ENCODE measurements around the gene FAM124B. TPM values are rescaled to one million over a fixed set of nuclear protein-coding genes. Genes with fewer than 3 reads are reported as not detected.
A peak's percentile ranks its signal among the peaks of the same experiment; 100 is the strongest.

The FAM124B gene
- total and polyA plus RNA-seq, 2 donors: 1.4 to 2.0 TPM

DNA sequence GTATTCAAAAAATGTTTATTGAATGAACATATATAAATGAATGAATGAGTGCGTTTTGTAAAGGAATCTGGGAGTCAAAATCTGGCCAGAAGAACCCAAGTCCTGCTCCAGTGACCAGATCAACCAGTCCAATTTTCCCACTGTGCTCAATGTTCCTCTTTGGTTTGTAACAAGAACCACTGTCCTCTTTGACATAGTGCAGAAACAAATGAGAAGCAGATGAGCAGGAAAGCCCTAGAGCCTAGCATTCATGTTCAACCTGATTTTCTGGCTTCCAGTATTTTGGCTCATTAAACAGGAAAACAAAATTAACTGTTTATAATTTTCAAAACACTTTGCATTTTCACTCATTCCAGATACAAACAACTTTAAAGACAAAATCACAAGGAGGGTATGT lies 23.2 kb downstream of the FAM124B start:
- Histone ChIP-seq H3K27me3 (ENCODE audit: control insufficient read depth in 2 of 2, insufficient read depth in 1 of 2, low read length in 1 of 2) (no peaks in the 10 kb centered on the region), H3K27ac (ENCODE audit: low read depth in 1 of 2, low read length in 1 of 2) (no peak overlapping the region), H3K36me3 (ENCODE audit: control insufficient read depth in 2 of 2, insufficient read depth in 2 of 2, low read length in 1 of 2) (no peaks in the 10 kb centered on the region), H3K4me3 (ENCODE audit: low read length in 2 of 2) (no peak overlapping the region), H3K4me1 (ENCODE audit: control insufficient read depth in 2 of 2, insufficient read depth in 2 of 2, low read length in 2 of 2) (no peaks in the 10 kb centered on the region), H3K9me3 (ENCODE audit: control insufficient read depth in 2 of 2, insufficient read depth in 1 of 2, low read length in 1 of 2) (no peaks in the 10 kb centered on the region)
- no peak for DNase-seq (ENCODE audit: low read depth in 6 of 9, low spot score in 9 of 9)
- WGBS: 97% methylated on average over 1 of the region's 1 CpG

DNA sequence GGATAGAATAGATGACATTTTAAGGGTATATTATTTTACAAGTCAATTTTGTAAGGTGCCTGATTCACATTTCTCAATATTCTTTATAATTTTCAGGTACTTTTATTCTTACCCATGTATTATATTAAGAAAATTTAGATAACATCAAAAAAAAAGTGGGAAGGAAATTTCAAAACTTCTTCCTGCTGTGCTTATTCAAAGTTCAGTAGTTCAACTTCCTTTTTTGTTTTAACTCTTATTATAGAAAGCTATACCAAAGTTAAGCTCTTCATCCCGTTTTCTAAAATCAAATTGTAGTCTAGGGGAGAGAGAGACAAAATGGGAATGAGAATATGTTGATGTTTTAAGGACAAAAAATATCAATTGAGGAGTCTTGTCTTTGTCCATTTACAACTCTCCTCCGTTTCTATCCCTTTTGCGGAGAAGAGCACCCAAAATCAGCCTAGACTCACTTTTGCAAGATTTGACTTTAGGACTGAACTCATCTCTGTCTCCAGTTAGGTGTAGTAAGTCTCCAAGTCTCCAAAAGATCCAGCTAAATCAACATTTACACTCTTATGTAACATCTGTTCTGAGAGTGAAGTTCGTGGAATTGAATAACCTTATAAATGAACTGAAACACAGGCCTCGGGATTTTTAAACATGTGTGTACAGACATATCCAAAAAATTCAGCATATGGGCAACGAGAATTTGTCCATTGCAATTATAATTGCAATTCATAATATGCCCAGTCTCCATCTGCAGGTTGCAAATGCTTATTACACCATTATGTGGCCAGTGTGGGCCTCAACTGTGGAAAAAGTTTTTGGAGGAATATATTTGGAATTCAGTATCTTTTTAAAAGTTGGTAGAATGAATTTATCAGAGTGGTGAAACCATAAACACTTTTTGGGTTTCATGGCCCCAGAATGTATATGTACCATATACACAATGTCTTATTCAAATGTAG lies 23.9 kb downstream of the FAM124B start:
- no peaks in the 10 kb centered on the region for H3K36me3 ChIP-seq (ENCODE audit: control insufficient read depth in 2 of 2, insufficient read depth in 2 of 2, low read length in 1 of 2)
- H3K27me3 ChIP-seq (ENCODE audit: control insufficient read depth in 2 of 2, insufficient read depth in 1 of 2, low read length in 1 of 2): no peaks in the 10 kb centered on the region
- H3K9me3 ChIP-seq (ENCODE audit: control insufficient read depth in 2 of 2, insufficient read depth in 1 of 2, low read length in 1 of 2): no peaks in the 10 kb centered on the region
- no peak for DNase-seq (ENCODE audit: low read depth in 6 of 9, low spot score in 9 of 9)
- H3K27ac ChIP-seq (ENCODE audit: low read depth in 1 of 2, low read length in 1 of 2): no peak overlapping the region
- H3K4me3 ChIP-seq (ENCODE audit: low read length in 2 of 2): no peak overlapping the region
- 80% methylated on average over 6 of the region's 6 CpGs for WGBS
- no peaks in the 10 kb centered on the region for H3K4me1 ChIP-seq (ENCODE audit: control insufficient read depth in 2 of 2, insufficient read depth in 2 of 2, low read length in 2 of 2)

DNA sequence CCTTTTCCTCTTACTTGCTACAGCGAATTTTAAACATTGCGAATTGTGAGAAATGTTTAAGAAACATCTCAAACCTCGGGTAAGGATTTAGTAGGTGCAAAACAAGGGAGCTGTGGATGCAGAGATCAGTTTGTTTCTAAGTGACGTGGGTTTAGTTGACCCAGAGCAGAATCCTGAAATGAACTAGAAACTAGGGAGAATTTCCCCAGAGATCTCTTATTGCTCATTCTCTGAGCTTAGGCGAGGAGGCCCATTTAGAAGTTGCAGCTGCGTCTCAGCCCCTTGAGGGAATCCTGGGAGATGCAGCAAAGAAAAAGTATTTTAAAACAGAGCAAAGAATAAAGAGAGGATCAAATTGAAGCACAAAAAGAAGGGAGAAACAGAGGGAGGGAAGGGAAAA lies 29.3 kb downstream of the FAM124B start:
- no peaks in the 10 kb centered on the region for H3K27me3 ChIP-seq (ENCODE audit: control insufficient read depth in 2 of 2, insufficient read depth in 1 of 2, low read length in 1 of 2)
- WGBS: 96% methylated on average over 6 of the region's 6 CpGs

DNA sequence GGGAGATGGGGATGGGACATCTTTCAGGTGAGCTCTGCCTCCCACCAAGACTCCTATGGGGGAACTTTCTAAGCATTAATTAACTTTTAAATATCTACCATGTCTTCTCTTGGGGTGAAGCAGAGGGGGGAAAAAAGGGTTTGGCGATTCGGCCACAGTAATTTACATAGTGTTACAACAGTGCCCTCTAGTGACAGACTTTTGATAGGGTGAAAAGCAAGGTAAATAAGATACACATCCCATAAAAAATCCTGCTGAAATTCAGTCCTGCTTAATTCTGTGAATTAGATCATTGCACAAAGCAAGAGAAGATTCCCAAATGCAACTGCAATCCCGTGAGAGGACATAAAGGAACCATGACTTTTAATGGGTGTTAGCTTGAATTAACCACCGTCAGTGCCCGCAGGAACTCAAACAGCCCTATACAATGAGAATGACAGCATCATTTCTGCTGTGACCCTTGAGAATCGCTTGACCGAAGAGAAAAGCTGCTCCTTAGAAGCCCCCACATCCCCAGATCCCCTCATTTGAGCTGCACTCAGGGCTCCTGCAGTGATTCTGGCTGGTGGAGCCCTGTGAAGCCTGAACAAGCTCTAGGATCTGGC lies 32.8 kb downstream of the FAM124B start:
- H3K36me3 ChIP-seq (ENCODE audit: control insufficient read depth in 2 of 2, insufficient read depth in 2 of 2, low read length in 1 of 2): no peaks in the 10 kb centered on the region
- 68% methylated on average over 7 of the region's 7 CpGs for WGBS
- DNase-seq (ENCODE audit: low read depth in 6 of 9, low spot score in 9 of 9): peak in 8 of 9 donors; percentile 11 to 59 (median 22)

More for the DNA sequence above, 29.3 kb downstream of the FAM124B start:
- H3K4me1 ChIP-seq (ENCODE audit: control insufficient read depth in 2 of 2, insufficient read depth in 2 of 2, low read length in 2 of 2): no peaks in the 10 kb centered on the region
- no peak overlapping the region for H3K4me3 ChIP-seq (ENCODE audit: low read length in 2 of 2)
- no peak for DNase-seq (ENCODE audit: low read depth in 6 of 9, low spot score in 9 of 9)
- no peak overlapping the region for H3K27ac ChIP-seq (ENCODE audit: low read depth in 1 of 2, low read length in 1 of 2)
- no peaks in the 10 kb centered on the region for H3K36me3 ChIP-seq (ENCODE audit: control insufficient read depth in 2 of 2, insufficient read depth in 2 of 2, low read length in 1 of 2)
- H3K9me3 ChIP-seq (ENCODE audit: control insufficient read depth in 2 of 2, insufficient read depth in 1 of 2, low read length in 1 of 2): no peaks in the 10 kb centered on the region

DNA sequence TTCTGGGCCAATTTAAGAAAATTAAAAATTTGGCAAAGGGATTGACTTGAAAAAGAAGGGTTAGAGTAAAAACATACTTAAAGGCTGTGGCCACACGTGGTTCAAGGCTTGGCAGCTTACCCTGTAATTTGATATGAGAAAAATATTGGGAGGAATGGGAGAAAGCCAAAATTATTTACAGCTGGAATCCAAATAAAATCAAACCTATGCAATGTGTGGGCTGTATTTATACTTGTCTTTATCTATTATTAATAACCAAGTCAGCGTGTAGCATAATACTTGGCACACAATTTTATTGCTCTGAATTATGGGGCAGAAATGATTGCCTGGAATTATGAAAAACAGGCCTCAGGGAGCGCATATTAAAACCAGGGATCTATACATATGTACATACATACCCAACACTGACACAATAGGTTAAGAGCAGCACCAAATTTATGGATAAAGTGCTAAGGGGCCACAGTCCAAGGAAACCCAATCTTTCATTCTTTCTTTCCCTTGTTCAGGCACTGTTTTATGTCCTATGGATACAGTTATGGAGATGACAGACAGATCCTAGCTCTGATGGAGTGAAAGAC lies 35.6 kb downstream of the FAM124B start:
- WGBS: 94% methylated on average over 3 of the region's 3 CpGs
- Histone ChIP-seq H3K4me3 (ENCODE audit: low read length in 2 of 2) (no peak overlapping the region), H3K27me3 (ENCODE audit: control insufficient read depth in 2 of 2, insufficient read depth in 1 of 2, low read length in 1 of 2) (no peaks in the 10 kb centered on the region), H3K27ac (ENCODE audit: low read depth in 1 of 2, low read length in 1 of 2) (no peak overlapping the region), H3K4me1 (ENCODE audit: control insufficient read depth in 2 of 2, insufficient read depth in 2 of 2, low read length in 2 of 2) (no peaks in the 10 kb centered on the region), H3K36me3 (ENCODE audit: control insufficient read depth in 2 of 2, insufficient read depth in 2 of 2, low read length in 1 of 2) (no peaks in the 10 kb centered on the region), H3K9me3 (ENCODE audit: control insufficient read depth in 2 of 2, insufficient read depth in 1 of 2, low read length in 1 of 2) (no peaks in the 10 kb centered on the region)
- no peak for DNase-seq (ENCODE audit: low read depth in 6 of 9, low spot score in 9 of 9)

More for the DNA sequence above, 32.8 kb downstream of the FAM124B start:
- Histone ChIP-seq H3K9me3 (ENCODE audit: control insufficient read depth in 2 of 2, insufficient read depth in 1 of 2, low read length in 1 of 2) (no peaks in the 10 kb centered on the region), H3K27ac (ENCODE audit: low read depth in 1 of 2, low read length in 1 of 2) (no peak overlapping the region), H3K4me3 (ENCODE audit: low read length in 2 of 2) (no peak overlapping the region), H3K27me3 (ENCODE audit: control insufficient read depth in 2 of 2, insufficient read depth in 1 of 2, low read length in 1 of 2) (no peaks in the 10 kb centered on the region), H3K4me1 (ENCODE audit: control insufficient read depth in 2 of 2, insufficient read depth in 2 of 2, low read length in 2 of 2) (no peaks in the 10 kb centered on the region)

DNA sequence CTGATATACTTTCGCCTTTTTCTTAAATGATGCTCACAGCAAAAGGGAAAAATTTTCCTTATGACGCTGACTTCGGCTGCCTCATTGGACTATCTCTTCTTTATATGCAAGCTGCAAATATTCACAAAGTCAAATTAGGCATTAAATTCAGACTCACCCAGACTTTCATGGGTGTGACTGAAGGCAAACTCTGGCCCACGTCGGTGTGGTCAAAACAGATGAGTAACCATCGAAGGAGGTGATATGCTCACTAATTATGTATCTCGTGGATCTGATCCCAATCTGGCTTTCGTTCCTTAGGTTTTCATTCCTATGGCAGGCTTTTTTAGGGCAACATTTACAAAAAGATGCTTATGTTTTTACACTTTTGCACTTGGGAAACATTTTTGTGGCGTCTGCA lies 36.6 kb downstream of the FAM124B start:
- whole genome bisulfite sequencing: 96% methylated on average over 9 of the region's 9 CpGs

DNA sequence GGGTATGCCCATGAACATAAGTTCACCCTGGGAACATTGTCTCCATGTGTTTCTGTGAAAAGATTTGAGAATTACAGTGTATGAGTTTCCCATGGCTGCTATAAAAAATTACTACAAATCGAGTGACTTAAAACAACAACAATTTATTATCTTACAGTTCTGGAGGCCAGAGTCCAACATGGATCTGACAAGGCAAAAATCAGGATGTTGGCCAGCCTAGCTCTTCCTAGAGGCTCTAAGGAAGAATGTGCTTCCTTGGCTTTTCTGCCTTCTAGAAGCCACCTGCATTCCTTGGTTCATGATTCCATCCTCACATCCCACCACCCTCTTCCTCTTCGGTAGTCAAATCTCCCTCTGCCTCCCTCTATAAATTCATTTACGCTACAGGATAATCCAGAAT lies 38.6 kb downstream of the FAM124B start:
- no peaks in the 10 kb centered on the region for H3K27me3 ChIP-seq (ENCODE audit: control insufficient read depth in 2 of 2, insufficient read depth in 1 of 2, low read length in 1 of 2)
- H3K4me3 ChIP-seq (ENCODE audit: low read length in 2 of 2): no peak overlapping the region
- no peaks in the 10 kb centered on the region for H3K4me1 ChIP-seq (ENCODE audit: control insufficient read depth in 2 of 2, insufficient read depth in 2 of 2, low read length in 2 of 2)
- DNase-seq (ENCODE audit: low read depth in 6 of 9, low spot score in 9 of 9): no peak
- no peaks in the 10 kb centered on the region for H3K36me3 ChIP-seq (ENCODE audit: control insufficient read depth in 2 of 2, insufficient read depth in 2 of 2, low read length in 1 of 2)
- no peaks in the 10 kb centered on the region for H3K9me3 ChIP-seq (ENCODE audit: control insufficient read depth in 2 of 2, insufficient read depth in 1 of 2, low read length in 1 of 2)
- WGBS: 97% methylated on average over 3 of the region's 3 CpGs
- no peak overlapping the region for H3K27ac ChIP-seq (ENCODE audit: low read depth in 1 of 2, low read length in 1 of 2)

More for the DNA sequence above, 36.6 kb downstream of the FAM124B start:
- no peaks in the 10 kb centered on the region for H3K36me3 ChIP-seq (ENCODE audit: control insufficient read depth in 2 of 2, insufficient read depth in 2 of 2, low read length in 1 of 2)
- no peaks in the 10 kb centered on the region for H3K4me1 ChIP-seq (ENCODE audit: control insufficient read depth in 2 of 2, insufficient read depth in 2 of 2, low read length in 2 of 2)
- H3K27ac ChIP-seq (ENCODE audit: low read depth in 1 of 2, low read length in 1 of 2): no peak overlapping the region
- no peaks in the 10 kb centered on the region for H3K27me3 ChIP-seq (ENCODE audit: control insufficient read depth in 2 of 2, insufficient read depth in 1 of 2, low read length in 1 of 2)
- no peak for DNase-seq (ENCODE audit: low read depth in 6 of 9, low spot score in 9 of 9)
- H3K4me3 ChIP-seq (ENCODE audit: low read length in 2 of 2): no peak overlapping the region
- H3K9me3 ChIP-seq (ENCODE audit: control insufficient read depth in 2 of 2, insufficient read depth in 1 of 2, low read length in 1 of 2): no peaks in the 10 kb centered on the region

DNA sequence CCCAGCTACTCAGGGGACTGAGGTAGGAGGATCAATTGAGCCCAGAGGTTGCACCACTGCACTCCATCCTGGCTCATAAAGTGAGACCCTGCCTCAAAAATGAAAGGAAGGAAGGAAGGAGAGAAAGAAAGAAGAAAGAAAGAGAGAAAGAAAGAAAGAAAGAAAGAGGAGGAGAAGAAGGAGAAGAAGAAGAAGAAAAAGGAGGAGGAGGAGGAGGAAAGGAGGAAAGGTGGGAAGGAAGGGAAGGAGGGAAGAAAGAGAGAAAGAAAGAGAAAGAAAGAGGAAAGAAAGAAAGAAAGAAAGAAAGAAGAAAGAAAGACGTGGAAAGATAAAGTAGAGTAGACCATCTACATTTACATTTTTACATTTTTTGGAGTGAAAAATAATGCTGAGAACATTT lies 39.8 kb downstream of the FAM124B start:
- no peak for DNase-seq (ENCODE audit: low read depth in 6 of 9, low spot score in 9 of 9)
- WGBS: 89% methylated on average over 1 of the region's 1 CpG
- Histone ChIP-seq H3K36me3 (ENCODE audit: control insufficient read depth in 2 of 2, insufficient read depth in 2 of 2, low read length in 1 of 2) (no peaks in the 10 kb centered on the region), H3K4me1 (ENCODE audit: control insufficient read depth in 2 of 2, insufficient read depth in 2 of 2, low read length in 2 of 2) (no peaks in the 10 kb centered on the region), H3K27me3 (ENCODE audit: control insufficient read depth in 2 of 2, insufficient read depth in 1 of 2, low read length in 1 of 2) (no peaks in the 10 kb centered on the region), H3K27ac (ENCODE audit: low read depth in 1 of 2, low read length in 1 of 2) (no peak overlapping the region), H3K9me3 (ENCODE audit: control insufficient read depth in 2 of 2, insufficient read depth in 1 of 2, low read length in 1 of 2) (no peaks in the 10 kb centered on the region), H3K4me3 (ENCODE audit: low read length in 2 of 2) (no peak overlapping the region)

DNA sequence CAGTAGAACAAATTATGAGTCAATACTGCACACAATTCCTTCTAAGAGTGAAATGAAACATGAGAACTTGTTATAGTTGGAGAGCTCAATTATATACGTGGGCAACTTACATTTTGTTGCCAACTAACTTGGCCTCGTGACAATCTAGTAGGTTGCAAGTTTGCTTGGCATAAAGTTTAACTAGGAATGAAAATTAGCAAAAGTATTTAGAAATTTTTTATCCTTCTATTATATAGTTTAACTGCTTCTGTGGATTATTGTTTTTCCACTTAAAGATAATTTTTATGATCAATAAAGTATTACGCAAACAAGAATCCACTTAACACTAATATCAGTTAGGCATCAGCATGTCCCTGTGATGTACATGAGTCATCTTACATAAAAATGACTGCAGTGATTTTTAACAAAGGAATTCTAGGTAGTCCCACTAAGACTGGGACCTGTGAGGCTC lies 41.1 kb downstream of the FAM124B start:
- 96% methylated on average over 3 of the region's 3 CpGs for WGBS

More for the DNA sequence above, 41.1 kb downstream of the FAM124B start:
- H3K27me3 ChIP-seq (ENCODE audit: control insufficient read depth in 2 of 2, insufficient read depth in 1 of 2, low read length in 1 of 2): no peaks in the 10 kb centered on the region
- no peak overlapping the region for H3K27ac ChIP-seq (ENCODE audit: low read depth in 1 of 2, low read length in 1 of 2)
- H3K4me3 ChIP-seq (ENCODE audit: low read length in 2 of 2): no peak overlapping the region
- no peaks in the 10 kb centered on the region for H3K9me3 ChIP-seq (ENCODE audit: control insufficient read depth in 2 of 2, insufficient read depth in 1 of 2, low read length in 1 of 2)
- H3K4me1 ChIP-seq (ENCODE audit: control insufficient read depth in 2 of 2, insufficient read depth in 2 of 2, low read length in 2 of 2): no peaks in the 10 kb centered on the region
- no peak for DNase-seq (ENCODE audit: low read depth in 6 of 9, low spot score in 9 of 9)
- no peaks in the 10 kb centered on the region for H3K36me3 ChIP-seq (ENCODE audit: control insufficient read depth in 2 of 2, insufficient read depth in 2 of 2, low read length in 1 of 2)

All from thymus (tissue), 11 donors.